Measurements from ENCODE around the gene UBXN1. TPM values are rescaled to one million over a fixed set of nuclear protein-coding genes. Genes with fewer than 3 reads are reported as not detected.
A peak's percentile ranks its signal among the peaks of the same experiment; 100 is the strongest.

Gene UBXN1
- total RNA-seq, 6 donors from 2014 or later = 104 to 186 (median 128) TPM

- no peaks in the 10 kb centered on the region for H3K9me3 ChIP-seq
- H3K4me1 ChIP-seq = peaks cover 34 to 55% (median 40%) of the 10 kb centered on the region in 4 donors
- H3K27ac ChIP-seq = no peak overlapping the region
- no peak for ATAC-seq (ENCODE audit: low FRiP score in 2 of 2)
- DNase-seq = no peak
- 82 to 86% methylated on average over 2 of the region's 2 CpGs for WGBS, 2 donors
- no peaks in the 10 kb centered on the region for H3K27me3 ChIP-seq
- TF ChIP-seq POLR2A (IDR thresholded peaks at IDR 0.05) = no peak
- TF ChIP-seq EP300 (IDR thresholded peaks at IDR 0.05) = no peak
- TF ChIP-seq POLR2AphosphoS5 (IDR thresholded peaks at IDR 0.05) = no peak
- TF ChIP-seq, protein P1, sequence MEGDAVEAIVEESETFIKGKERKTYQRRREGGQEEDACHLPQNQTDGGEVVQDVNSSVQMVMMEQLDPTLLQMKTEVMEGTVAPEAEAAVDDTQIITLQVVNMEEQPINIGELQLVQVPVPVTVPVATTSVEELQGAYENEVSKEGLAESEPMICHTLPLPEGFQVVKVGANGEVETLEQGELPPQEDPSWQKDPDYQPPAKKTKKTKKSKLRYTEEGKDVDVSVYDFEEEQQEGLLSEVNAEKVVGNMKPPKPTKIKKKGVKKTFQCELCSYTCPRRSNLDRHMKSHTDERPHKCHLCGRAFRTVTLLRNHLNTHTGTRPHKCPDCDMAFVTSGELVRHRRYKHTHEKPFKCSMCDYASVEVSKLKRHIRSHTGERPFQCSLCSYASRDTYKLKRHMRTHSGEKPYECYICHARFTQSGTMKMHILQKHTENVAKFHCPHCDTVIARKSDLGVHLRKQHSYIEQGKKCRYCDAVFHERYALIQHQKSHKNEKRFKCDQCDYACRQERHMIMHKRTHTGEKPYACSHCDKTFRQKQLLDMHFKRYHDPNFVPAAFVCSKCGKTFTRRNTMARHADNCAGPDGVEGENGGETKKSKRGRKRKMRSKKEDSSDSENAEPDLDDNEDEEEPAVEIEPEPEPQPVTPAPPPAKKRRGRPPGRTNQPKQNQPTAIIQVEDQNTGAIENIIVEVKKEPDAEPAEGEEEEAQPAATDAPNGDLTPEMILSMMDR (IDR thresholded peaks at IDR 0.05) = no peak
- H3K4me3 ChIP-seq = peak overlapping the region in 1 of 4 donors; percentile 60
- H3K36me3 ChIP-seq = peaks cover 3 to 13% (median 8%) of the 10 kb centered on the region in 4 donors
Measured at GRCh38 chr11:62667460-62667859, 11.4 kb downstream of the UBXN1 start.

DNA sequence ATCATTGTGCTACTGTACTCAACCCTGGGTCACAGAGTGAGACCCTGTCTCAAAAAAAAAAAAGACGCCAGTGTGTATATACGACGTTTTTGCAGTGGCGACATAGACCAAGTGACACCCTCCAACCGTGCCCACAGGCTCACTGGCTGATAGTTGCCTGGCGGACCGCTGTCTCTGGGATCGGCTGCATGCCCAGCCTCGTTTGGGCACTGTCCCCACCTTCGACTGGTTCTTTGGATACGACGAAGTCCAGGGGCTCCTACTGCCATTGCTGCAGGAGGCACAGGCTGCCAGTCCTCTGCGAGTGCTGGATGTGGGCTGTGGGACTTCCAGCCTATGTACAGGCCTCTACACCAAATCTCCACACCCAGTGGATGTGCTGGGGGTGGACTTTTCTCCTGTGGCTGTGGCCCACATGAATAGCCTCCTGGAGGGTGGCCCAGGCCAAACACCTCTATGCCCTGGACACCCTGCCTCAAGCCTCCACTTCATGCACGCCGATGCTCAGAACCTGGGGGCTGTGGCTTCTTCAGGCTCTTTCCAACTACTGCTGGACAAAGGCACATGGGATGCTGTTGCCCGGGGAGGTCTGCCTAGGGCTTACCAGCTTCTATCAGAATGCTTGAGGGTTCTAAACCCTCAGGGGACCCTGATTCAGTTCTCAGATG lies 12.5 kb downstream of the UBXN1 start:
- Histone ChIP-seq H3K27me3 (no peaks in the 10 kb centered on the region), H3K27ac (peak overlapping the region; percentile 77 to 97 (median 90)), H3K9me3 (no peaks in the 10 kb centered on the region), H3K36me3 (peaks cover 3 to 23% (median 13%) of the 10 kb centered on the region in 4 donors), H3K4me3 (peak overlapping the region in 3 of 4 donors; percentile 60 to 95 (median 84)), H3K4me1 (peaks cover 31 to 49% (median 37%) of the 10 kb centered on the region in 4 donors)
- 55 to 57% methylated on average over 14 to 16 of the region's 16 CpGs for WGBS, 2 donors
- DNase-seq (no peak), ATAC-seq (ENCODE audit: low FRiP score in 2 of 2) (no peak)
- no peak for TF ChIP-seq EP300 (IDR thresholded peaks at IDR 0.05)
- no peak for TF ChIP-seq POLR2A (IDR thresholded peaks at IDR 0.05)
- TF ChIP-seq POLR2AphosphoS5 (IDR thresholded peaks at IDR 0.05) = no peak
- TF ChIP-seq, protein P1 (IDR thresholded peaks at IDR 0.05) = no peak

DNA sequence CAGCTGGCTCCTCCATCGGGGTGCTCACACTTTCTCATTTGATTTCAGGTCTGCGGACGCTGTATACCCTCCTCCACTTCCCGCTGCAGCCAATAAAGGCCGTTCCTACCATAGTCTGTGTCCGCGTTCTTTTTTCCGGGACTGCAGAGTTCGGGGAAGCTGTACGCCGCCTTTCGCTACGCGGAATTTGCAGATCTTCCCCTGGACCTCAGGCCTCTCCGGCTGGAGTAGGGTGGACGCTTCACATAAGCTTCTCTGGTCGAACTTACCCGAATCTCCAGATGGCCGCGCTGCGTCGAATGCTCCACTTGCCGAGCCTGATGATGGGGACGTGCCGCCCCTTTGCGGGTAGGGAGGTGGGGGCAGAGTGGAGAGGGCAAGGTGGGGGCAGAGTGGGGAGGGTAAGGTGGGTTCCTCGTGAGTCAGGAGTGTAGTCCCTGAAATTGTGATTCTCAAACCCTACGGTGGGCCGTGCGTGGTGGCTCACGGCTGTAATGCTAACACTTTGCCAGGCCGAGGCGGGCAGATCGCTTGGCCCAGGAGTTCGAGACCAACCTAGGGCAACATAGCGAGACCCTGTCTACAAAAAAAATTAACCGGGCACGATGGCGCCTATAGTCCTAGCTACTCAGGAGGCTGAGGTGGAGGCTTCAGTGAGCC lies 13.1 kb downstream of the UBXN1 start:
- Histone ChIP-seq H3K4me1 (peaks cover 28 to 44% (median 34%) of the 10 kb centered on the region in 4 donors), H3K27ac (peak overlapping the region; percentile 77 to 97 (median 90)), H3K9me3 (no peaks in the 10 kb centered on the region), H3K4me3 (peak overlapping the region; percentile 14 to 95 (median 72)), H3K27me3 (no peaks in the 10 kb centered on the region), H3K36me3 (peaks cover 3 to 24% (median 13%) of the 10 kb centered on the region in 4 donors)
- TF ChIP-seq, protein P1 (IDR thresholded peaks at IDR 0.05) = no peak
- TF ChIP-seq POLR2A (IDR thresholded peaks at IDR 0.05) (no peak), POLR2AphosphoS5 (IDR thresholded peaks at IDR 0.05) (no peak), EP300 (IDR thresholded peaks at IDR 0.05) (no peak)
- DNase-seq = peak in 1 of 2 donors; percentile 46
- WGBS, 2 donors = 3 to 8% methylated on average over 16 to 39 of the region's 39 CpGs
- ATAC-seq (ENCODE audit: low FRiP score in 2 of 2) = peak; percentile 72 to 78

DNA sequence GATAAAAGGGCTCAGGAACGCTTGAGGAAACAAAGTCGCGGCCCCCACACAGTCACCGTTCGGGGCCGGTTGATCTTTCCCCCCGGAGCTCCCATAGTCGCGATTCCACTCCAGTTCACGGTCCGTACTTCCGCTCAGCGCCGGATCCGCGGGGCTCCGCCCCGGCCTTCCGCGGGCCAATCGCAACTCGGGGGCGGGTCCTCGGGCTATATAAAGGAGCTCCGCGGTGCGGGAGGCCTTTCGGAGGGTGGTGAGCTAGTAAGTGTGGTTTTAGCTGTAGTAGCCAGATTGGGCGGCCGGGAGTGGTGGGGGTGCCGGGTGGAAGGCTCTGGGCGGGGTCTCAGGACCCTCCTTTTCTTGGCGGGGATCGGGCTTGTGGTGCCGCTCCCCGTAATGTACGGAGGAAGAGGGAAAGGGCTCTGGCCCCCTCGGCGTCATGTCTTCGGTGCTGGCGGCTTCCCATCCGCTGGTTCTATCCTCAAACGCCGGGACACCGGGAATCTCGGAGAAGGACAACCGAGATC lies 13.7 kb downstream of the UBXN1 start, which contains the start of the genes C11orf98 and CSKMT:
Gene C11orf98, minus strand, starts transcription at position 136 of the 524 bp plus-strand sequence. Its CDS starts 41 bp downstream, at position 95.
Gene CSKMT, plus strand, starts transcription at position 238 of the 524 bp plus-strand sequence. CDS start 568 bp downstream, outside the sequence.
- Histone ChIP-seq H3K4me1 (peaks cover 22 to 38% (median 29%) of the 10 kb centered on the region in 4 donors), H3K4me3 (peak within 1 kb of the TSS; percentile 48 to 95 (median 72)), H3K9me3 (no peaks in the 10 kb centered on the region), H3K36me3 (peaks cover 3 to 24% (median 13%) of the 10 kb centered on the region in 4 donors), H3K27ac (peak within 1 kb of the TSS; percentile 77 to 97 (median 90)), H3K27me3 (no peaks in the 10 kb centered on the region)
- TF ChIP-seq, protein P1 (IDR thresholded peaks at IDR 0.05) = peak in 1 of 6 experiments; percentile 11
- TF ChIP-seq POLR2A (IDR thresholded peaks at IDR 0.05) (peak in 3 of 4 donors; percentile 91 to 99 (median 98)), POLR2AphosphoS5 (IDR thresholded peaks at IDR 0.05) (peak; percentile 96 to 100), EP300 (IDR thresholded peaks at IDR 0.05) (no peak)
- DNase-seq (peak; percentile 93 to 98), ATAC-seq (ENCODE audit: low FRiP score in 2 of 2) (peak; percentile 98 to 99)
- 0 to 4% methylated on average over 10 to 47 of the region's 47 CpGs for WGBS, 2 donors
